Muscle of leg (tissue), 11 donors: ENCODE data around the gene CTIF. TPM values are rescaled to one million over a fixed set of nuclear protein-coding genes. Genes with fewer than 3 reads are reported as not detected.
"Not testable (repeated sequence)": the region's sequence is repeated elsewhere in the genome, so short reads cannot be mapped to it uniquely, and the experiment has no call there.

ENCODE experiments used
- DNase-seq: peaks from one replicate; pipeline ENCODE4 v3.0.0; 2013
- H3K27ac ChIP-seq: one replicate; pipeline ENCODE4 v1.5.1; 2013; ENCODE audit warnings: mild to moderate bottlenecking, low read length, control low read depth
- H3K27me3 ChIP-seq: one replicate; pipeline ENCODE4 v1.6.1; 2013; ENCODE audit warnings: low read length; ENCODE audit not compliant: control insufficient read depth, insufficient read depth
- H3K36me3 ChIP-seq: one replicate; pipeline ENCODE4 v1.6.1; 2013; ENCODE audit warnings: low read length; ENCODE audit not compliant: control insufficient read depth, insufficient read depth
- H3K4me1 ChIP-seq: one replicate; pipeline ENCODE4 v1.6.1; 2013; ENCODE audit warnings: low read length; ENCODE audit not compliant: control insufficient read depth, insufficient read depth
- H3K4me3 ChIP-seq: one replicate; pipeline ENCODE4 v1.5.1; 2013; ENCODE audit warnings: low read length, control low read depth
- H3K9me3 ChIP-seq: replicated peaks from 2 replicates; pipeline ENCODE4 v1.6.1; 2013; ENCODE audit warnings: low read depth, low read length; ENCODE audit not compliant: control insufficient read depth
- WGBS: methylation state at CpG from one replicate; pipeline ENCODE4 v1.1.5; 2013; ENCODE audit warnings: missing lambda C conversion rate; ENCODE audit not compliant: insufficient coverage; 5-methylcytosine and 5-hydroxymethylcytosine counted together
- polyA plus RNA-seq, 8 donors: library from polyadenylated mRNA; unstranded; fragments of 120-200 nt; gene quantifications; one replicate each; pipeline versions ENCODE4 v1.2.1 to v1.2.3, GENCODE V29; 2013; ENCODE audit warnings: inconsistent platforms in 1 of 8, low replicate concordance in 1 of 8; ENCODE audit not compliant: insufficient read length in 8 of 8, insufficient read depth in 1 of 8
- total RNA-seq: library from RNA; stranded (reverse); fragments of 120-200 nt; gene quantifications from one replicate; pipeline ENCODE4 v1.2.4, GENCODE V29; 2013

The CTIF gene
- total and polyA plus RNA-seq, 9 donors: 16.3 to 46.8 (median 32.5) TPM

GRCh38 chr18:48649231-48649630 lies 110.4 kb downstream of the CTIF start:
- no peak for DNase-seq
- Histone ChIP-seq H3K27me3 (no peaks in the 10 kb centered on the region), H3K27ac (no peak overlapping the region), H3K4me1 (no peaks in the 10 kb centered on the region), H3K9me3 (no peaks in the 10 kb centered on the region), H3K36me3 (peaks cover 5% of the 10 kb centered on the region), H3K4me3 (no peak overlapping the region)
- WGBS: 63% methylated on average over 7 of the region's 7 CpGs

DNA sequence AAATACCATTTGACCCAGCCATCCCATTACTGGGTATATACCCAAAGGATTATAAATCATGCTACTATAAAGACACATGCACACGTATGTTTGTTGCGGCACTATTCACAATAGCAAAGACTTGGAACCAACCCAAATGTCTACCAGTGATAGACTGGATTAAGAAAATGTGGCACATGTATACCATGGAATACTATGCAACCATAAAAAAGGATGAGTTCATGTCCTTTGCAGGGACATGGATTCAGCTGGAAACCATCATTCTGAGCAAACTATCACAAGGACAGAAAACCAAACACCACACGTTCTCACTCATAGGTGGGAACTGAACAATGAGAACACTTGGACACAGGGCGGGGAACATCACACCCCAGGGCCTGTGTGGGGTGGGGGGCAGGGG lies 115.8 kb downstream of the CTIF start:
- H3K9me3 ChIP-seq, DNase-seq, H3K27ac ChIP-seq, H3K27me3 ChIP-seq, H3K4me1 ChIP-seq, H3K36me3 ChIP-seq, H3K4me3 ChIP-seq: not testable (repeated sequence)
- WGBS: no CpG with 5 or more reads among the region's 4 CpGs

GRCh38 chr18:48655508-48655907 lies 116.7 kb downstream of the CTIF start:
- 50% methylated on average over 1 of the region's 2 CpGs for WGBS
- H3K27ac ChIP-seq: no peak overlapping the region
- H3K4me1 ChIP-seq: peaks cover 14% of the 10 kb centered on the region

GRCh38 chr18:48656176-48656575 lies 117.3 kb downstream of the CTIF start:
- Histone ChIP-seq H3K27me3 (no peaks in the 10 kb centered on the region), H3K9me3 (no peaks in the 10 kb centered on the region), H3K36me3 (no peaks in the 10 kb centered on the region), H3K4me3 (no peak overlapping the region), H3K4me1 (peaks cover 19% of the 10 kb centered on the region), H3K27ac (no peak overlapping the region)
- WGBS: 83% methylated on average over 1 of the region's 2 CpGs
- DNase-seq: no peak

More at GRCh38 chr18:48655508-48655907, 116.7 kb downstream of the CTIF start:
- Histone ChIP-seq H3K27me3 (no peaks in the 10 kb centered on the region), H3K36me3 (no peaks in the 10 kb centered on the region), H3K9me3 (no peaks in the 10 kb centered on the region), H3K4me3 (no peak overlapping the region)
- no peak for DNase-seq

- WGBS: 76% methylated on average over 3 of the region's 3 CpGs
- DNase-seq: no peak
These were observed 117.8 kb downstream of the CTIF start for GRCh38 chr18:48656582-48656981.

GRCh38 chr18:48657447-48658120 lies 118.8 kb downstream of the CTIF start:
- H3K27ac ChIP-seq: no peak overlapping the region
- peak; percentile 73 for DNase-seq
- no peaks in the 10 kb centered on the region for H3K36me3 ChIP-seq
- H3K4me3 ChIP-seq: no peak overlapping the region
- WGBS: 32% methylated on average over 6 of the region's 9 CpGs
- no peaks in the 10 kb centered on the region for H3K27me3 ChIP-seq
- peaks cover 26% of the 10 kb centered on the region for H3K4me1 ChIP-seq
- H3K9me3 ChIP-seq: no peaks in the 10 kb centered on the region

More at GRCh38 chr18:48656582-48656981, 117.8 kb downstream of the CTIF start:
- Histone ChIP-seq H3K27me3 (no peaks in the 10 kb centered on the region), H3K27ac (no peak overlapping the region), H3K4me3 (no peak overlapping the region), H3K9me3 (no peaks in the 10 kb centered on the region), H3K36me3 (no peaks in the 10 kb centered on the region), H3K4me1 (peaks cover 19% of the 10 kb centered on the region)

GRCh38 chr18:48658721-48659120 lies 119.9 kb downstream of the CTIF start:
- Histone ChIP-seq H3K9me3 (no peaks in the 10 kb centered on the region), H3K4me3 (no peak overlapping the region), H3K4me1 (peaks cover 26% of the 10 kb centered on the region), H3K36me3 (no peaks in the 10 kb centered on the region), H3K27me3 (no peaks in the 10 kb centered on the region), H3K27ac (no peak overlapping the region)
- 65% methylated on average over 5 of the region's 5 CpGs for WGBS
- no peak for DNase-seq

GRCh38 chr18:48659188-48660009 lies 120.6 kb downstream of the CTIF start:
- no peaks in the 10 kb centered on the region for H3K27me3 ChIP-seq
- no peaks in the 10 kb centered on the region for H3K9me3 ChIP-seq
- no peak for DNase-seq
- 86% methylated on average over 19 of the region's 19 CpGs for WGBS
- H3K4me1 ChIP-seq: peaks cover 29% of the 10 kb centered on the region
- no peak overlapping the region for H3K4me3 ChIP-seq
- no peak overlapping the region for H3K27ac ChIP-seq
- no peaks in the 10 kb centered on the region for H3K36me3 ChIP-seq

DNA sequence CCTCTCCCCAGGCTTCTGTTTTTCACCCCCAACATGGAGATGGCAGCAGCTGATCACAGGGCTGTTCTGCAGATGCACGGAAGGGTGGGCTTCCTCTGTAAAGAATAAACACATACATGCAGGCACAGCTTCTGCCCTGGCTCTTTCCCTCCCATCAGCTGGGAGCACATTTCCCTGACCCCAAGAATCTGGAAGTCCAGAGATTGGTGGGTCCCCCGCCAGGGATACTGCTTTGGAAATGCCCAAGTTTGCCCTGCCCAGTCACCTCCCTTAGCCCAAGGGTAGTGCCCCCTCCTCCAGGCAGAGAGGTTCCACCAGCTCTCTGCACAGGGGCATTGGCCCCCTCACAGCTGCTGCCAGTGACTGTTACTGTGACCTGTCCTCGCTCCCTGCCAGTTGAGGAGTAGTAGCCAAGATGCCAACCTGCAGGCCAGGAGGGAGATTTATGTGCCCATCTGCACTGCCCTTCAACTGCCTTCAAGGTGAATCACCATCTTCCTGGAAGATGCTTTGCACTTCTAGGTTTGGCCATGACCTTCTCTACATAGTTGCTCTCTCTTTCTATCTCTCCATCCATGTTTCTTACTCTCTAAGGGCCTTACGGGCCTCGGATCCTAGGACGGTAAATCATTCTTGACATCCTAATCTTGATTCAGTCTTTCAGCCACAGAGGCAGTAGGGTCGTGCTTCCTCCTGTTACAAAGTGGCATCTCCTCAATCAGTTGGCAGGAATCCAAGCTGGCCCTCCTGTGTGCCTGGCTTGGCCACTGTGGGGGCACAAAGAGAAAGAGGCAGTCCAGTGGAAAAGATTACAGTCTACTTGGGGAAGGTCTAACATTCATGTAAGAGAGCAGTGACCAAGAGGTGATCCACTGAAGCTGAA lies 121.8 kb downstream of the CTIF start:
- Histone ChIP-seq H3K9me3 (peaks cover 3% of the 10 kb centered on the region), H3K27ac (no peak overlapping the region), H3K36me3 (peaks cover 6% of the 10 kb centered on the region), H3K27me3 (no peaks in the 10 kb centered on the region), H3K4me1 (peaks cover 29% of the 10 kb centered on the region), H3K4me3 (no peak overlapping the region)
- no peak for DNase-seq
- 74% methylated on average over 7 of the region's 7 CpGs for WGBS

- no peaks in the 10 kb centered on the region for H3K27me3 ChIP-seq
- H3K4me1 ChIP-seq: peaks cover 29% of the 10 kb centered on the region
- H3K36me3 ChIP-seq: peaks cover 10% of the 10 kb centered on the region
- WGBS: 76% methylated on average over 6 of the region's 7 CpGs
- H3K27ac ChIP-seq: no peak overlapping the region
- peaks cover 4% of the 10 kb centered on the region for H3K9me3 ChIP-seq
- DNase-seq: no peak
- no peak overlapping the region for H3K4me3 ChIP-seq
These were observed 122.6 kb downstream of the CTIF start for GRCh38 chr18:48661421-48661820.
